Measurements from ENCODE around the gene SLC41A2.
A peak's percentile ranks its signal among the peaks of the same experiment; 100 is the strongest.

SLC41A2 gene

GRCh38 chr12:104929977-104930376 is 28.1 kb downstream of the SLC41A2 start:
- FAIRE-seq, result no peak

GRCh38 chr12:104929368-104929767 is 28.7 kb downstream of the SLC41A2 start:
- FAIRE-seq, result no peak

GRCh38 chr12:104928036-104928745 is 29.9 kb downstream of the SLC41A2 start:
- no peak for FAIRE-seq

GRCh38 chr12:104925501-104925900 is 32.6 kb downstream of the SLC41A2 start:
- FAIRE-seq, result peak; percentile 62

GRCh38 chr12:104921340-104921739 is 36.8 kb downstream of the SLC41A2 start:
- FAIRE-seq, result no peak

- no peak for FAIRE-seq
These were observed 46.1 kb downstream of the SLC41A2 start for GRCh38 chr12:104911942-104912341.

GRCh38 chr12:104910196-104910840 is 47.8 kb downstream of the SLC41A2 start:
- FAIRE-seq, result no peak

- FAIRE-seq, result no peak
These were observed 48.3 kb downstream of the SLC41A2 start for GRCh38 chr12:104909761-104910160.

Measured in colon (tissue), 2 donors.